Measurements from ENCODE around the gene PLPP4.
"Not testable (repeated sequence)": the region's sequence is repeated elsewhere in the genome, so short reads cannot be mapped to it uniquely, and the experiment has no call there.

The PLPP4 gene

DNA sequence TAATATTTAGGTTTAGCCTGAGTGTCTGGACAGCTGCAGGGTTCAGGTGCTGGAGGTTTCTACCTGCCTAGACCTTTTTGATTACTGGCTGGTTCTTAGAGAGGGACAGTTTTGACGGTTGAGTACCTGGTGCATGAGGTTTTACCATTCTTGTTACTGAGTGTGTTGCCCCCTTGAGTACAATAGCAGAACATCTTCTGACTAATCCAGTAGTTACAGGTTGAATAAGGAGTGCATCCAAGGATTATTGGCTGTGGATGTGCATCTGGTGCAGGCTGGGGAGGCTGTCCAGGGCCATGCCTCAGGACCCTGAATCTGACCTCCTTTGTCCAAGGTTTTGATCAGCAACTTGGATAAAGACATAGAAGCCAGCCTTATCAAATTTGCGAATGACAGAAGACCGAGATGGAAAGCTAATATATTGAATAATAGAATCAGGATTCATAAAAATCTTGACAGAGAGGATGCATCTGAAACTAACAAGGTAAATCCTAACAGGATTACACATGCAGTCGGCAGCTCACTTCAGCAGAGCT lies 23.1 kb downstream of the PLPP4 start:
- in situ Hi-C loops (cut with HindIII; ENCODE audit: low pct_ligation_motif_present, low pct_unique_long_range_greater_than_20kb, low sequenced_read_pairs) = no loop called here
- DNase-seq = peak; percentile 23

DNA sequence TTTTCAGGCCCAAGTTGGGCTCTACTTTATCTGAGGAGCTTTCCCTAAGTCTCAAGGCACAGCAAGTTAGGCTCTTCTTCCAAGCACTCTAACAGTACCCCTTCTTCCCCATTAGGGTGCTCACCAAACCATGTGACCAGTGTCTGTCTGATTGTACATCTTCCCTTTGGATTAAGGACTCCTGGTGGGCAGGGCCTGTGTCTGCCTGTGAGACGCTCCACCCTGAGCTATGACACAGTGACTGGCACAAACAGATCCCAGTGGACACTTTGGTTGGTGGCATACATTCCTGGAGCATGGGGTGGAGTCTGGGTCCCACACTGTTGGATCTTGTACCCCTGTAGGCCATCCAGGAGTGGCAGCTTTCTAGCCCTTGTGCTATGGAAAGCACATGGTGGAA lies 23.8 kb downstream of the PLPP4 start:
- in situ Hi-C loops (cut with HindIII; ENCODE audit: low pct_ligation_motif_present, low pct_unique_long_range_greater_than_20kb, low sequenced_read_pairs) = no loop called here
- no peak for DNase-seq

DNA sequence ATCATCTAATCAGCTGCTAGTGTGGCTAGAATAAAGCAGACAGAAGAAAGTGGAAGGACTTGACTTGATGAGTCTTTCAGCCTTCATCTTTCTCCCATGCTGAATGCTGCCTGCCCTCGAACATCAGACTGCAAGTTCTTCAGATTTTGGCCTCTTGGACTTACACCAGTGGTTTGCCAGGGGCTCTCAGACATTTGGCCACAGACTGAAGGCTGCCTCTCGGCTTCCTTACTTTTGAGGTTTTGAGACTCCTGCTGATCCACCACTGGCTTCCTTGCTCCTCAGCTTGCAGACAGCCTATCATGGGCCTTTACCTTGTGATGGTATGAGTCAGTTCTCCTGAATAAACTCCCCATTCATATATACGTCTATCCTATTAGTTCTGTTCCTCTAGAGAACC lies 26.0 kb downstream of the PLPP4 start:
- in situ Hi-C loops (cut with HindIII; ENCODE audit: low pct_ligation_motif_present, low pct_unique_long_range_greater_than_20kb, low sequenced_read_pairs) = no loop called here
- DNase-seq = no peak

DNA sequence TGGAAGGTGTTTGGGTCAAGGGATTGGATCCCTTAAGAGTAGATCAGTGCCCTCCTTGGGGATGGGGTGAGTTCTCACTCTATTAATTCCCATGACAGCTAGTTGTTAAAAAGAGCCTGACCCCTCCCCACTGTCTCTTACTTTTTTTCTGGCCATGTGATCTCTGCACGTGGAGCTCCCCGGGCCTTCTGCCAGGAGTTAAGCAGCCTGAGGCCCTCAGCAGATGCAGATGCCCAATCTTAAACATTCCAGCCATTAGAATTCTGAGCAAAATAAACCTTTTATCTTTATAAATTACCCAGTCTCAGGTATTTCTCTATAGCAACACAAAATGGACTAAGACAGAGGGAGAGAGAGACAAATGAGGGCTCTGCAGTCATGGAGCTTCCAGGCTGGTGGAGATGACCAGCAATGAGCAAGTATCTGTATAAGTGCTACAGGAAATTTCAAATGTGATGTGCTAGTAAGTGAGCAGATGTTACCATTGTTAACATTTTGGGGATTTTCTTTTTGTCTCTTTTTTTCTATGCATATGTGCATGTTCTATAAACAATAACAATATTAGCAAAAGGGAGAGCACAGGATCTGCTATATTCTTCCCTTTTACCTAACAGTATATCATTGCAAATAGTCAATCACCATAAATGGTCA lies 26.7 kb downstream of the PLPP4 start:
- in situ Hi-C loops (cut with HindIII; ENCODE audit: low pct_ligation_motif_present, low pct_unique_long_range_greater_than_20kb, low sequenced_read_pairs) = no loop called here

DNA sequence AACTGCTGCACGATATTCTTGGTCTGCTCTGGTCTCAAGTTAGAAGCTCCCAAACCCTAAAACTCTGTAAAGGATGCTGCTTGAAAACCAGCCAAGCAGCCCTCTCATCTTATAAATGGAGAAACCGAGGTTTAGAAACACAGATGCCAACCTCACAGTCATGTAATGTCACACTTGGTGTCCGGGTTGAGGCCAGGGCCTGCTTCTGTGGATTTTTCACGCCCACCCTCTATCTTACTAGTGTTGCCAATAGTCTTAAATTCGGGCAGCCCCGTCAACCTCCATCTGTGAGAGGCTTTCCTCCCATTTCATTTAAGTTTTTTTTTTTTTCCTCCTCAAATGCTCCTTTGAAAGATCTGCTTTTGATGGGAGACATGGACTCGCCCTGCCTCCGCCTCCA lies 28.9 kb downstream of the PLPP4 start:
- DNase-seq = no peak
- in situ Hi-C loops (cut with HindIII; ENCODE audit: low pct_ligation_motif_present, low pct_unique_long_range_greater_than_20kb, low sequenced_read_pairs) = no loop called here

More for the DNA sequence above, 26.7 kb downstream of the PLPP4 start:
- no peak for DNase-seq

DNA sequence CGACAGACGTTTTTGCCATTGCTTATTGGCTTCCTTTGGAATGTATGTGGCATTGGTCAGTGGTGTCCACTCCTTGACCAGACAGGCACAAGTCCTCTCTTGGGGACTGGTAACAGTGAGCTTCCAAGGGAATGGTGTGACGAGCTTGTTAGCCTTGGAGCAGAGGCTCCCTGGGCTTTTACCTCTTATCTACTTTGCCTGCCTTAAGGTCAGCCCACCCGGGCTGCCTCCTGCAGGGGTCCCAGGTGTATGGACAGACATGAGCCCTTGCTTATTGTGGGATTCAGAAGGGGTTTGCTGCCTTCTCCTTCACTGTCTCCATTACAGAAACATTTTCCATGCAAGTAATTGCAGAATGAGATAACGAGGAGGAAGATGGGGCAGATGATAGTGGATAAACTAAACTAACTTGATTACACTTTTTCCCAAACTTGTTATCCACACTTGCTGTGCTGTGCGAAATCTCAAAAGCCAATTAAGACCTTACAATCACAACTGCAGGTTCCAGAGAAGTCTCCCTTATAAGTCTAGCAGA lies 29.7 kb downstream of the PLPP4 start:
- DNase-seq = no peak
- in situ Hi-C loops (cut with HindIII; ENCODE audit: low pct_ligation_motif_present, low pct_unique_long_range_greater_than_20kb, low sequenced_read_pairs) = no loop called here

DNA sequence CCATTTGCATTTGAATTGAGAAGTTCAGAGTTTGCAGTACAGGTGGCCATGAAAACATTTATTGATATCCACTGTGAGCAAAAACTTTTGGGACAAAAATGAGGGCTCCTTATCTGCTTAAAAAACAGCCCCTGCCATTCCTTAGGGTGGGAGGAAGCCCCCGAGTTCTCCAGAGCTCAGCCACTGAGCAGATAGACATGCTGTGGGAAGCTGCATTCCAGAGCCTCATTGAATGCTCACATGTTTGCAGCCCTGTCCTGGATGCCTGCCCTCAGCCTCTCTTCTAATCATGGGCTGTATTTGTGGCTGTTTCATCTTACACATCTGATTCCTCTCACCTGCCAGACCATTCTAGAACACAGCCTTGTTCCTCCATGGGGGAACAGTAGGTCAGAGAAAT lies 33.3 kb downstream of the PLPP4 start:
- in situ Hi-C loops (cut with HindIII; ENCODE audit: low pct_ligation_motif_present, low pct_unique_long_range_greater_than_20kb, low sequenced_read_pairs) = no loop called here
- no peak for DNase-seq

DNA sequence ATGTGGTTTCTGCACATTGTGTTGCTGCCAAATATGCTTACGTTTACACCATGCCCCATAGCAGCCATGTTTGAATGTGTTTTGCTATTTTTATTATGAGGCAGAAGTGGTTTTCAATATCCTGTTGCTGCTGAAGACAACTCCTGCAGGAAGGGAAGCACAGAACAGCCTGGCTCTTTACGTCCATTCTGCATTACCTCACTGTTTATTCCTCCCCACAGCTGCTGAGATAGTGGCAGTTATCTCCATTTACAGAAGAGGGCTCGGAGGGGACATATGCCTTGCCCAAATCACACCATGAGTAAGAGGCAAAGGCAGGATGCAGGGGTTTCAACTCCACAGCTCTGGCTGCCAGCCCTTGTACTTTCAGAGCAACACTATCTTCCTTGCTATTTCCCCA lies 35.3 kb downstream of the PLPP4 start:
- no peak for DNase-seq
- in situ Hi-C loops (cut with HindIII; ENCODE audit: low pct_ligation_motif_present, low pct_unique_long_range_greater_than_20kb, low sequenced_read_pairs) = no loop called here

DNA sequence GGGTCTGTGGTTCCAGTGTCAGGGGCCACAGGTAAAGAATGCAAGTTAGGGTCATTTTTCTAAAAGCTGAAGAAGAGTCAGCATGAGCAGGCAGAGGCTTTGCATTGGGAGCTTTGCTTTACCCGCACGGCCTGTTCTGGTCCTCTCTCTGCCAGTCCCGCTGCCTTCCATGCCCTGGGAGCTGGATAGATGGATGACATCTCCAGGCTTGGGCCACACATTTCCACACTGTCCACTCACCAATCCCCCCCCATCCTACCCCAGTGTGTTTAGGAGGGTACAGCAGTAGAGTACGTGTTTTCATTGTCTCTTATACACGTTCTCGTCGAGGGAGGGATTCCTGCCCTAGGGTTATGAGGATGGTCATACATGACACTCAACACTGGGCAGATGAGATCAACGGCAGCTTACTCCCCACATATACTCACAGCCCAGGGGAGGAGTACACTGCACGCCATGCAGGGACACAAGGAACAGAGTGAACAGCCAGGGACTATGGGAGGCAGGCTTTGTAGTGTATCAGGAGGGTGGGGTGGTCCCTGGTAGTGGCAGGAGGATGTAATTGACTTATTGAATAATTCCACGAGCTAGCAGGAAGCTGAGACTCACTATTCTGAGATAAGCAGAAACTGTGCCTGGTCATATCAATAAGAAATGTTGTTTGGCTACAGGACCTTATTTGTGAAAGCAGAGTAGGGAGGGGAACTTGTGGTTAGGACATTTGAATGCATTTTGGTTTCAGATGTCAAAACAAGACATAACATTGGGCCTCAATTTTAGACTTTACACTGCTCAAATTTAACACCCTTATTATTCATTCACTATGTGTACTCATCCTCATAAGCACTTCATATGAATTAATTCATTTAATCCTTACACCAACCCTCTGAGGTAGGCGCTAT lies 36.6 kb downstream of the PLPP4 start:
- no peak for DNase-seq
- in situ Hi-C loops (cut with HindIII; ENCODE audit: low pct_ligation_motif_present, low pct_unique_long_range_greater_than_20kb, low sequenced_read_pairs) = no loop called here

DNA sequence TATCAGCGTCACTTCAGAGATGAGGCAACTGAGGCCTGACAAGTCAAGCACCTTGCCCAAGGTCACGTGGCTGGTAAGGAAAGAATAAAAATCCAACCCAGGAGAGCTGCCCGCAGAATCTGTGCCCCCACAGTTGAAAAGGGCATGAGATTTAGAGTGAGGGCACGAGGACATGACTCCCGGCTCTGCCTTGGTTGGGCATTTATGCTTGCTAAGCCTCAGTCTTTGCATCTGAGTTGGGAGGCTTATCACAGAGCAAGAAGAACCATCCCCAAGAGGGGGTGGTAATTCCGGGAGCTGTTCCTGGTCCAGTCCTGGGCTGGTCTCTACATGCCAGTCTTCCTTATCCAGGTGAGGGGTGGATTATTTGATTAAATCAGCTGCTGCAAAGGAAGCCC lies 37.3 kb downstream of the PLPP4 start:
- DNase-seq = no peak
- in situ Hi-C loops (cut with HindIII; ENCODE audit: low pct_ligation_motif_present, low pct_unique_long_range_greater_than_20kb, low sequenced_read_pairs) = no loop called here

DNA sequence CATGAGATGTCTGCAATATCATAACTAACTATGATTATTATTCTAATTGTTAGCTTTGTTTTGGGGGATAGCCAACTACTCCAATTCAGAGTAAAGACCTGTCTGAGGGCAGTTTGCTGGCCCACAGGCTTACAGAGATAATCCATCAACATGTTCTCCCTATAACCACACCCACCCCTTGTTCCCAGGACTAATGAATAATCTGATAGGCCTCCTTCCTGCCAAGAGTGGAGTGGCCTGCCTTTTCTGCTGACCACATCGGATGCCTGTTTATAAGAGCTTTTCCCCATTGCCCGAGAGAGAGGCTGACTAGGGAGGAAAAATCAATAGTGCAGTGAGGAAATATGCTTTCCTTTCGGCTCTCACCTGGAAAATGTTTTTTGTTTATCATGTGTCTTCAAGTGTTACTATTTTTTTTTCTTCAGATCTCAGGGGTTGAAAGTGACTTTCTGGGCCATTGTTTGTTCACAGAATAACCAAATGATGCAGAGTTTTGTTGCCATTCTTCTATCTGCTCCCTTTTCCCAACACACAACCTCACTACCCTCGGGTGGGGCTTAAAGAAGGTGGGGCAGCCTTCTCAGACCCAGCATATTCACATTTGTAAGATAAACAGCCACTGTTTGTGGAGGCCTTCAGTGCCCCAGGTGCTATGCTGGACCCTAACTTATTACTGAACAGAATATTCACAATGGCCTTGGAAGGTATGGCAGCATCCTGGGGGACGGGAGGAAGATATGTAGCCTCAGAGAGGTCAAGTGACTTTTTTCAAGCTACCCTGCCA lies 38.4 kb downstream of the PLPP4 start:
- peak; percentile 60 for DNase-seq
- in situ Hi-C loops (cut with HindIII; ENCODE audit: low pct_ligation_motif_present, low pct_unique_long_range_greater_than_20kb, low sequenced_read_pairs) = no loop called here

DNA sequence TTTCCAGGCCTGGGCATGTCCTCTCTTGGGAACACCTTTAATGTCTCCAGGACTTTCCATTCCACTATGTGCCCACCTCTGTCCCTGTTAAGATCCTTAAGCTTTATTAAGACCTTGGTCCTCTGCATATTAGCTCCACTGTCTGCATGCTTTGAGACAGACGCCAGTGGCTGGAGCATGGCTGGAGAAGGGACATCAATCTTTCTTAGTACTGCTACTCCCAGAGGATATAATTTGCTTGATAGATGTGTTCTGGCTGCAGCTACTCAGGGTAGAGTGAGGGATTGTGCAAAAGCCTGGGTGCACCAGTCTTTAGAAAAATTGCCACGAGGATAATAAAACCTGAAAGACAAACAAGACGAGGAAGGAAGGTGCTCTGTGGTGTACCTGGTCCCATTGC lies 42.9 kb downstream of the PLPP4 start:
- no peak for DNase-seq
- in situ Hi-C loops (cut with HindIII; ENCODE audit: low pct_ligation_motif_present, low pct_unique_long_range_greater_than_20kb, low sequenced_read_pairs) = no loop called here

DNA sequence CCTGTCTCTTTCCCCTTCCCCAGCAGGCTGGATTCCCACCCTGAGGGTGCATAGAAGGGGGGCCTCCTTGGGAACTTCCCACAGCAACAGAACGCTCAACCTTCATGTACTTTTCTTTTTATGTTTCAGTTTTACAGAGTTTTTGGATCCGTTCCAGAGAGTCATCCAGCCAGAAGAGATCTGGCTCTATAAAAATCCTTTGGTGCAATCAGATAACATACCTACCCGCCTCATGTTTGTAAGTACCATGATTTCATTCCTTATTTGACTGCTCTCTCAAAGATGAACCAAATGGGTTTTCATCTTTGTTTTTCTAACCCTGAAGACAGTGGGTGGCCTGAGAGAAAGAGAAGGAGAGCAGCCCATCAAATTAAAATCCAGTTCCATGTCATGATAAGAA lies 46.7 kb downstream of the PLPP4 start:
- DNase-seq = no peak
- in situ Hi-C loops (cut with HindIII; ENCODE audit: low pct_ligation_motif_present, low pct_unique_long_range_greater_than_20kb, low sequenced_read_pairs) = no loop called here

DNA sequence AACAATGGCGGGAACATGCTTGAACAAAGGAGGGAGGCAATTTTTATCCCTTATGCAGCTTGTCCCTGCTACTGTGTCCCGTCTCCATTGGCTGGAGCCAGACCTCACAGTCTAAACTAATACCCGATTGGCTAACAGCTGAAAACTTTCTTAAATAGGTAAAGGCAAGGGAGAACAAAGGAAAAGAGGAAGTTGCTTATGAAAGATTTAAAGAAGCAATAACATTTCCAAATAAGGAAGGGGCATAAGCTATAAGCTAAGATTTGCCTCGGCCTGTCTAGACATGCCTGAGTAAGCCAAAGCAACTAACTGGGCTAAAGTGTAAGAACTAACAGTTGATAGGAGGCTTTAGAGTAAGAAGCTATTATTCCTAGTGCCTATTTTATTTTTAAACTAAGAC lies 47.2 kb downstream of the PLPP4 start:
- DNase-seq; in situ Hi-C loops (cut with HindIII; ENCODE audit: low pct_ligation_motif_present, low pct_unique_long_range_greater_than_20kb, low sequenced_read_pairs): not testable (repeated sequence)

DNA sequence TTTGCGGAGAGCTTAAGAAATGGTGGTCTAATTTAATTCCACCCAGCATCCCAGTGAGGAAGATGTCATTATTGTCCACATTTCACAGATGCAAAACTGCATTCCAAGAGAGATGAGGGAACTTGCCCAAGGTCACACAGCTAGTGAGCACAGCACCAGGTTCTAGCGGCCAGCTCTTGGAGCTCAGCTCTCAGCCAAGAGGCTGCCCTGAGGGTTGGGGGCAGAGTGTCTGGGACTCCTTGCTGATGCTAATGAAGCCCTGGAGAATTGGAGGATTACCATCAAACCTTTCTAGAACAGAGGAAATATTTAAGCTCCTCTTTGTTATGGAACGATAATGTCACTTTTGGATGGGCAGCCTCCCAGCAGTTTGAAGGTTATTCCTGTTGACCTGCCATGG lies 48.0 kb downstream of the PLPP4 start:
- in situ Hi-C loops (cut with HindIII; ENCODE audit: low pct_ligation_motif_present, low pct_unique_long_range_greater_than_20kb, low sequenced_read_pairs) = no loop called here
- DNase-seq = no peak

DNA sequence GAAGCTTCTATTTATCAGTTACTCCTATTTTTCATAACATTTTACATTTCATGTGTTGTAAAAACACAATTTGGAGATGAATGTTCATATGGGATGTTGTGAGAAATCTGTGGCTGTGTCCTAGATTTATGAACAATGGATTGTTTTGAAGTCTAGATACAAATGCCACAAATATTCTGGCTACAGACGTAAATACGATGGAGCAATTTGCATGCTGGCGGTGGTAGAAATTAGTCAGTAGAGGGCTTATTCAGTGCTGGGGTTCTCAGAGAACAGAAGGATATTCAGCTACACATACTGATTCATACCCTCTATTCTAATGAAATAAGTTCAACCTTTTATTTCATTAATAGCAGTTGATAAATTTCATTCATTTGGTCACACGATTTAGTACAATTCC lies 48.8 kb downstream of the PLPP4 start:
- DNase-seq = no peak
- in situ Hi-C loops (cut with HindIII; ENCODE audit: low pct_ligation_motif_present, low pct_unique_long_range_greater_than_20kb, low sequenced_read_pairs) = no loop called here

DNA sequence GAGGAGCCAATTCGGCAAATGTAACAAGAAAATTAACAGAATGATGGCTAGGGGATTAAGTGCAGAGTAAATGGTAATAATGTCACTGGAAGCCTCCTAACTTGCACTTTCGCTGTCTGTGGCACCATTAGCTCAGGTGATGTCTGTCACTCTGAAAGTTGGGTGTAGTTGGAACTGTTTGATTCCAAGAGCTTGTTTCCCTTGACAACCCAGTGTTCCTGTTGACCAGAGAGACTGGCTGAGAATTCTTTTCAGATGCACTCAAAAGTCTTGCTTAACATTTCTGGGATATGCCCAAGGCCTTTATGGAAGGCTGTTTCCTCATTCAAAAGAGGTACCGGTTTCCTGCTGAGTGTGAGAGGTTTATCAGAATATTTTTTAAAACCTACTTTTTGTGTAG lies 49.6 kb downstream of the PLPP4 start:
- DNase-seq = no peak
- in situ Hi-C loops (cut with HindIII; ENCODE audit: low pct_ligation_motif_present, low pct_unique_long_range_greater_than_20kb, low sequenced_read_pairs) = no loop called here

DNA sequence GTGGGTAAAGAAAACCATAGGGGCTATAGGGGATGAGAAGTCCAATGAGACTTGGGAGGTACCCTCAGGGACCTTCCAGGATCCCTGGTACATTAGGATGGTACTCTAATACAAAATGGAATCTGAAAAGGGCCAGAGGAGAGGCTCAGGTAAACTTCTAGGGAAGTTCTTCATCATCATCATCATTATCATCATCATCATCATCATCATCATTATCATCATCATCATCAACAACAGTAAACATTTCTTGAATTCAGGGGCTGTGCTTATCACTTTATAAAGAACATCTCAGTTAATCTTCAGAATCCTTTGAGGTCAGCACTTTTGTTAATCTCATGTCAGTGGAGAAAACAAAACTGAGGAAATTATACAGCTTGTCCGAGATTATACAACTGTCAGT lies 50.1 kb downstream of the PLPP4 start:
- DNase-seq = no peak
- in situ Hi-C loops (cut with HindIII; ENCODE audit: low pct_ligation_motif_present, low pct_unique_long_range_greater_than_20kb, low sequenced_read_pairs) = no loop called here

DNA sequence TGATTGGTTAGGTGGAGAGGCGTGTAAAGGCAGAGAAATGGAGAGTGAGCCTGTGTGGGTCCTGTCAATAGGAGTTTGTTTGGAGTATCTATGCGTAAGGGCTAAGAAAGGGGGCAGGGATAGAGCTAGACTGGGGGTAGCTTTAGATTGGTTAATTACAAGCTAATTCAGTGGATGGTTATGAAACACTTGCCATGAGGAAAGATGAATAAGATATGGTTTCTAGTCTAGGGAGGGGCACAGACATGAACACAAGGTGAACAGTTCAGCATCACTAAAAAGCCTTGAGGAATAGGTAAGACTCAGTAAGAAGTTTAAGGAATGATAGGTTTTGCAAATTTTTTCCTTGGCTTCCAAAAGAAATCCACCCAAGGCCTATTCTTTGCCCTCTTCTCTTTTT lies 50.6 kb downstream of the PLPP4 start:
- in situ Hi-C loops (cut with HindIII; ENCODE audit: low pct_ligation_motif_present, low pct_unique_long_range_greater_than_20kb, low sequenced_read_pairs) = no loop called here
- DNase-seq = no peak
